Progenitor cell of endocrine pancreas (in vitro differentiated cells): Measurements from ENCODE around the gene NPAT. TPM values are rescaled to one million over a fixed set of nuclear protein-coding genes. Genes with fewer than 3 reads are reported as not detected.

Experiments
- DNase-seq: peaks from one replicate; pipeline ENCODE4 v3.0.0; 2021; ENCODE audit warnings: low spot score; ENCODE audit not compliant: unreplicated experiment
- H3K27ac Mint-ChIP-seq: 2 replicates; pipeline ENCODE4 v1.8.0; 2021; ENCODE audit warnings: mild to moderate bottlenecking, moderate library complexity, mixed read lengths
- H3K27me3 Mint-ChIP-seq: 2 replicates; pipeline ENCODE4 v1.8.0; 2021; ENCODE audit warnings: mixed read lengths
- H3K36me3 Mint-ChIP-seq: 2 replicates; pipeline ENCODE4 v1.8.0; 2022; ENCODE audit warnings: mixed read lengths; ENCODE audit not compliant: insufficient read depth
- H3K4me1 Mint-ChIP-seq: 2 replicates; pipeline ENCODE4 v1.8.0; 2021; ENCODE audit warnings: low read depth, mixed read lengths
- H3K4me3 Mint-ChIP-seq: 2 replicates; pipeline ENCODE4 v1.8.0; 2021; ENCODE audit warnings: low read depth, mild to moderate bottlenecking, moderate library complexity, mixed read lengths
- H3K9me3 Mint-ChIP-seq: 2 replicates; pipeline ENCODE4 v1.8.0; 2021; ENCODE audit warnings: low read depth, mixed read lengths
- CTCF ChIP-seq: fragments of 200-600 bp; sonication (generic); IDR thresholded peaks from one replicate; pipeline ENCODE4 v1.5.0; 2021; ENCODE audit warnings: antibody characterized with exemption, mild to moderate bottlenecking; ENCODE audit not compliant: unreplicated experiment
- total RNA-seq: library from RNA; stranded (reverse); gene quantifications from 2 replicates; pipeline ENCODE4 v1.2.1, GENCODE V29; 2021

Gene NPAT
- total RNA-seq, 1 donor from 2014 or later: 21.0 TPM

GRCh38 chr11:108235192-108235591 is 12.8 kb upstream of the NPAT start:
- Mint-ChIP-seq H3K9me3 (peaks cover 4% of the 10 kb centered on the region), H3K36me3 (peaks cover 22% of the 10 kb centered on the region), H3K27ac (no peak overlapping the region), H3K4me3 (no peak overlapping the region), H3K4me1 (no peaks in the 10 kb centered on the region), H3K27me3 (no peaks in the 10 kb centered on the region)
- DNase-seq: no peak
- no peak for TF ChIP-seq CTCF

GRCh38 chr11:108233277-108233945 is 11.0 kb upstream of the NPAT start:
- TF ChIP-seq CTCF: no peak
- Mint-ChIP-seq H3K36me3 (peaks cover 24% of the 10 kb centered on the region), H3K27ac (no peak overlapping the region), H3K4me1 (no peaks in the 10 kb centered on the region), H3K27me3 (no peaks in the 10 kb centered on the region), H3K9me3 (peaks cover 4% of the 10 kb centered on the region), H3K4me3 (no peak overlapping the region)
- no peak for DNase-seq

DNA sequence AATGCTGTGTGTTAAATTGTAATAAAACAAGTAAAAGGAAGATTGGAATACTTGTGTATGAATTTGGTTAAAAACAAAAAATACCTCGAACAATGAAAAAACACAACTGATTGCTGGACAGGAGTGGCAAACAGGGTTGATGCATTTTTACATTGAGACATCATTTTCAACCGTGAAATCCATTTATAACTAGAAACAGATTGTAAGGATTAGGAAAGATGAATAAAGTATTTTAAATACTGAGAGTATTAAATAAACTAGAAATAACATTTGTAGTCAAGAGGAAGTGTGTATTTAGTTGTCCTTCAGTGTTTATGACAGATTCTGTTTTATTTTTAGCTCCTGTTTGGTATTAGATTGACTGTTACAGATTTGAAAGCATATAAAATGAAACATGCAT is 5.8 kb upstream of the NPAT start:
- no peaks in the 10 kb centered on the region for H3K27me3 Mint-ChIP-seq
- H3K4me3 Mint-ChIP-seq: no peak overlapping the region
- no peak for DNase-seq
- peaks cover 7% of the 10 kb centered on the region for H3K4me1 Mint-ChIP-seq
- H3K27ac Mint-ChIP-seq: no peak overlapping the region
- H3K9me3 Mint-ChIP-seq: no peaks in the 10 kb centered on the region
- TF ChIP-seq CTCF: no peak
- H3K36me3 Mint-ChIP-seq: peaks cover 9% of the 10 kb centered on the region

DNA sequence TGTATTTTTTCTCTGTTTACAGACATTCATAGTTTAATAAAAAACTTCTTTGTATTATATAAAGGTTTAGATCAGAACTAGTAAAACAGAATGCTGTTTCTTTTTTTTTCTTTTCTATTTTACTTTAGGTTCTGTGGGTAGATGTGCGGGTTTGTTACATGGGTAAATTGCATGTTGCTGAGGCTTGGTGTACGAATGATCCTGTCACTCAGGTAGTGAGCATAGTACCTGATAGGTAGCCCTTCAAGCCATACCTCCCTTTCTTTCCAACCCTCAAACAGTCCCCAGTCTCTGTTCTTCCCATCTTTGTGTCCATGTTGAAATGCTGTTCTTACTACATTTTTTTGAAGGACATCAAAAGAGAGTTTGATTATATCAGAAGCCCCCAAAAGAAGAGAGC is 3.6 kb upstream of the NPAT start:
- peaks cover 4% of the 10 kb centered on the region for H3K36me3 Mint-ChIP-seq
- no peak overlapping the region for H3K4me3 Mint-ChIP-seq
- peaks cover 12% of the 10 kb centered on the region for H3K4me1 Mint-ChIP-seq

More for the DNA sequence above, 3.6 kb upstream of the NPAT start:
- Mint-ChIP-seq H3K9me3 (no peaks in the 10 kb centered on the region), H3K27me3 (no peaks in the 10 kb centered on the region), H3K27ac (no peak overlapping the region)
- no peak for TF ChIP-seq CTCF
- no peak for DNase-seq
